ENCODE measurements around the gene COPZ2.
"Not testable (repeated sequence)": the region's sequence is repeated elsewhere in the genome, so short reads cannot be mapped to it uniquely, and the experiment has no call there.

DNA sequence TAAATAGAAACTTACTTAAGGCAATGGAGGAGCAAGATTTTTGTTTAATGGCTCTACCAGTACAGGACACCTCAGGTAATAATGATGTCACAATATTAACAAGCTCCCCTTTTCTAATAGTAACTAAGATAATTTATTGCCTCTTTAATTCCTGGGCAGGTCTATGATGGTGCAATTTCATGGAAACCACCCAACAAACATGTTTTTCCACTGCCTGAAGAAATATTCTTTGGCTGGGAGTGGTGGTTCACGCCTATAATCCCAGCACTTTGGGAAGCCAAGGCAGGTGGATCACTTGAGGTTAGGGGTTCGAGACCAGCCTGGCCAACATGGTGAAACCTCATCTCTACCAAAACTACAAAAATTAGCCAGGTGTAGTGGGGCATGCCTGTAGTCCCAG, 30.2 kb upstream of the COPZ2 start:
- TF ChIP-seq, protein P1, sequence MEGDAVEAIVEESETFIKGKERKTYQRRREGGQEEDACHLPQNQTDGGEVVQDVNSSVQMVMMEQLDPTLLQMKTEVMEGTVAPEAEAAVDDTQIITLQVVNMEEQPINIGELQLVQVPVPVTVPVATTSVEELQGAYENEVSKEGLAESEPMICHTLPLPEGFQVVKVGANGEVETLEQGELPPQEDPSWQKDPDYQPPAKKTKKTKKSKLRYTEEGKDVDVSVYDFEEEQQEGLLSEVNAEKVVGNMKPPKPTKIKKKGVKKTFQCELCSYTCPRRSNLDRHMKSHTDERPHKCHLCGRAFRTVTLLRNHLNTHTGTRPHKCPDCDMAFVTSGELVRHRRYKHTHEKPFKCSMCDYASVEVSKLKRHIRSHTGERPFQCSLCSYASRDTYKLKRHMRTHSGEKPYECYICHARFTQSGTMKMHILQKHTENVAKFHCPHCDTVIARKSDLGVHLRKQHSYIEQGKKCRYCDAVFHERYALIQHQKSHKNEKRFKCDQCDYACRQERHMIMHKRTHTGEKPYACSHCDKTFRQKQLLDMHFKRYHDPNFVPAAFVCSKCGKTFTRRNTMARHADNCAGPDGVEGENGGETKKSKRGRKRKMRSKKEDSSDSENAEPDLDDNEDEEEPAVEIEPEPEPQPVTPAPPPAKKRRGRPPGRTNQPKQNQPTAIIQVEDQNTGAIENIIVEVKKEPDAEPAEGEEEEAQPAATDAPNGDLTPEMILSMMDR (conservative IDR thresholded peaks at IDR 0.05; ENCODE audit: low read depth, low read length), result not testable (repeated sequence)
- TF ChIP-seq EZH2 (IDR thresholded peaks at IDR 0.05; ENCODE audit: borderline replicate concordance, low read depth, low read length, poor library complexity, severe bottlenecking), result not testable (repeated sequence)
